GM21381 (cell line): Measurements from ENCODE around the gene DYRK1A.
"Not testable (repeated sequence)": the region's sequence is repeated elsewhere in the genome, so short reads cannot be mapped to it uniquely, and the experiment has no call there.

Source experiments
- ATAC-seq: cut with Tn5 transposase; IDR thresholded peaks from one replicate; pipeline ENCODE4 v1.9.1; 2021; ENCODE audit warnings: mild to moderate bottlenecking, moderate library complexity; ENCODE audit not compliant: unreplicated experiment

Gene DYRK1A

DNA sequence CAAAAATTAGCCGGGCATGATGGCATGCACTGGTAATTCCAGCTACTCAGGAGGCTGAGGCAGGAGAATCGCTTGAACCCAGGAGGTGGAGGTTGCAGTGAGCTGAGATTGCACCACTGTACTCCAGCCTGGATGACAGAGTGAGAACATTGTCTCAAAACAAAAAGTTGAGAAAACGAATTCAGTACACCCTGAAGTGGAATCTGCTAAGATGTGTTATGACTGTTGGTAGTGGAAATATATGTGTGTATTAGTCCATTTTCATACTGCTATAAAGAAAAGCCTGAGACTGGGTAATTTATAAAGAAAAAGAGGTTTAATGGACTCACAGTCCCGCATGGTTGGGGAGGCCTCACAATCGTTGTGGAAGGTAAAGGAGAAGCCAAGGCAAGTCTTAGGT is 158.4 kb downstream of the DYRK1A start:
- ATAC-seq: not testable (repeated sequence)

DNA sequence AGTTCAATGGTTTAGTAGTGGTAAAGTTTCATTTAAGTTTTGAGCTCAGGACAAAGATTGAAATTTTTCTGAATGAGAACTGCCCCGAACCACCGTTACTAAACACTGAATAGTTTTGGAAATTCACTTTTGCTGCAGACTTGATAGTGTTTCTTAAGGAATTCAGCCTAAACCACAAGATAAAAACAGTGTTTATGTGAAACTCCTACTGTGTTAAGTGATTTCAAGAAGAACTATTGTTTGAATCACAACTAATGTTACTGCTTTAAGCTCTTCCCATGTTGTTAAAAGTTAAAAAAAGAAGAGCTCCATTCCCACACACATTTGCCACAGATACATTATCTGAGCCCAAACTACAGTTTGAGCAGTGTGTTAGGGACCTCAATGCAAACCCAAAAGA is 159.2 kb downstream of the DYRK1A start:
- ATAC-seq: no peak

DNA sequence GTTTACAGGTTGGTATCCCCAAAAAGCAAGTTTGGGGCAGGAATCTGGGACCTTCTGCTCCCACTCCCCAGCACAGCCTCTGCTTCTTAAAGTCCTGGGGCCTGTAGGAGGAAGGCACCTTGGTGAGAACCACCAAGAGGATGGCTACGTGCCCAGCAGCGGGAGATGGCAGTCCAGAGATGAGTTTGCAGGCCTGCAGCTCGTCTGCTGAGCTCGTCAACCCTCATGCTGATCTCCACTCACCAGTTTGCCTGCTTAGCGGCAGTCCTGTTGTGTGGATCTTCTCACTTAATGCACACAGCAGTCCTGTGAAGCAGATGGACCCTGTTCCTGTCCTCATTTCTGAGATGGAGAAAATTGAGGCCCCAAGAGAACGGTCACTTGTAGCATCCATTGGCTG is 160.5 kb downstream of the DYRK1A start:
- ATAC-seq: no peak

DNA sequence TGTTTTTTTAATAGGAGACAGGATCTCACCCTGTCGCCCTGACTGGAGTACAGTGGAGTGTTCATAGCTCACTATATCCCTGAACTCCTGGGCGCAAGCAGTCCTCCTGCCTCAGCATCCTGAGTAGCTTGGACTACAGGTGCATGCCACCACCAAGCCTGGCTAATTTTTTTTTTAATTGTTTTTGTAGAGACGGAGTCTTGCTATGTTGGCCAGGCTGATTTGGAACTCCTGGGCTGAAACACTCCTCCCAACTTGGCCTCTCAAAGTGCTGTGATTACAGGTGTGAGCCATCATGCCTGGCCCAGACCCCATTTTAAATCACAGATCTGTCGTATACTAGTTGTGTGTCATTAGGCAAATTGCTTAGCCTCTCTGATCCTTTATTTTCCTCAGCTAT is 161.1 kb downstream of the DYRK1A start:
- ATAC-seq: no peak

DNA sequence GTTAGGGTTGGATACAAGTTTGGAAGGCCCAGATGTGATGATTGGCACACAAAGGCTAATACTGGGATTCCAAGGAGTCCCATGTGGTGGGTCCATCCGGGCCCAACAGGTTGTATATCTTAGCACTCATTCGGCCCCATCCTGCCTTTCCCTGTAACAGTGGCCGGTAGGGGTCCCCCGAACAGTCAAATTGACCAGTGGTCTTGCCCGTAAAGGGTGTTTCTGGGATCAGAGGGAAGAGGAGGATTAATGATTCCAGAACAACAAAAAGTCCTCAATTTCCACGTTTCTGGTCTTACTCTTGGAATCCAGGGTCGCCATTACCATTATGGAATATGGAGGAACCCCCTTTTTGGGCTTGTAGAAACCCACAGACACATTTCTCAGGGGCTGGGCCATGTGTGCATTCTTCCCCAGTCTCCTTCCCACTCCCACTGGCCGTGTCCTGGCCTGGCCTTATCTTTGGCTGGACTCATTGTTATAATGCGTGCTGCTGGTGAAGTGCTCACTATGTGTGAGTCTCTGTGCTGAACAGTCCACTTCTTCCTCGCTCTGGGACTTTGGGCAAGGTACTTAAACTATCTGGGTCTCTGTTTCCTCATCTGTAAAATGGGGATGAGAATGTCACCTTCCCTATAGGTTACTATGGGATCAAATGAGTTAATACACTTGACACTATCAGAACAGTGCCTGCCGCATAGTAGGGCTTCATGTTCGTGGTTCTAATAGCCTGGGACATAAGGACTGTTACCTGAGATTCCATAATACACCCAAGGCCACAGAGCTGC is 161.8 kb downstream of the DYRK1A start:
- ATAC-seq: no peak

DNA sequence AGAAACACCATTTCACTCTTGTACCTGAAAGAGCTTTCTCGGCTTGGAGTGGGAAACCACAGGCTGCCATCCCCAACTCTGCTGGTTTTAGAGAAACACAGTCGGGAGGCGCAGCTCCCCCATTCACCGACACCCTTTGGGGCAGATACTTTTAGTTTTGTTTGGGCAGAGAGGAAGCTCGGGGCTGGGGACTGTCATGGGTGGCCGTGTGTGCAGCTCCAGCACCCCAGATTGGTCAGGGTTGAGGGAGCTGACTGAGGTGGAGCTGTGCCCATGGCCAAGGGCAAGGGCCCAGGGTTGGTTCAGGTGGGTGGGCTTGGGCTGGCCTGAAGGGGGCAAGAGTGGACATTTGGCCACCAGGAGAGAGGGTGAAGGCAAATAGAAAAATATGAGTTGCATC is 163.1 kb downstream of the DYRK1A start:
- ATAC-seq: no peak

DNA sequence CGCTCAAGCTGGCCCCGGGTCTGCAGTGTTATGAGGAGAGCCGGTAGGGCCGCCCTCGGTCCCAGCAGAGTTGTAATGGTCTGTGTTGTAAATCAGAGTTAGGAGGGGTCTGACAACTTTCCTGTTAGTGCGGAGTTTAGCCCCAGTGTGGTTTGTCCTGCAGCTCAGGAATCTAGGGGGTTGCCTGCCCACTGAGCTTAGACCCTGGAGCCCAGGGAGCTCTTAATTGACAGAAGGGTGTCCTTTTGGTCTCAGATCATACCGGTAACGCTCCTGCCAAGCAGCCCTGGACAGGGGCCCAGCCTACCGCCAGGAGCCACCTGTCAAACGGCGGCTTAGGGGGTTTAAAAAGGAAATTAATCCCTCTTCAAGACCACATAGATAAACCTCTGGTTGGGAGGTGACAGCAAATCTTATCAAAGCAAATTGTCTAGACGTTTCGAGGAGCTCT is 164.4 kb downstream of the DYRK1A start:
- ATAC-seq: no peak

DNA sequence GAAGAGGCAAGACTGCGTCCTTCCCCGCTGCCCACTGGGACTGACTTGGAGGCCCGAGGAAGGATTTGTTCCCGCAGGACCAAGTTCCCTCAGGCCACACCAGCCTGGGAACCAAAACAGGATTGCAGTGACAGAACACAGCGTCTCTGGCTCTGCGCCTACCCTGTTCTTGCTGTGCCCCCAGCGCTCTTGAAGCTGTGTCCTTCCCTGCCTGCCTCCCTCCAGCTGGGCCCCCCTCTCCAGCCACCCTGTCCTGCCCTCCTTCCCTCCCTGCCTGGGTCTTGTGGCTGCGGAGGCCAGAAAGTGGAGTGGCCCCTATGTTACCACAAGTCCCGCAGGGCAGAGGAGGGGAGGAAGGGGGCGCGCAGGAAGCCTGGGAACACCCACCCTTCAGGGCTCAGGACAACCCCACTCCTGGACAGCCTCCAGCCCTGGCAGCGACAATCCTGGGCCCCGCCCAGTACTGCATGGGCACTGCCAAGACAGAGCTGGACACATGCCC is 164.9 kb downstream of the DYRK1A start:
- ATAC-seq: no peak

DNA sequence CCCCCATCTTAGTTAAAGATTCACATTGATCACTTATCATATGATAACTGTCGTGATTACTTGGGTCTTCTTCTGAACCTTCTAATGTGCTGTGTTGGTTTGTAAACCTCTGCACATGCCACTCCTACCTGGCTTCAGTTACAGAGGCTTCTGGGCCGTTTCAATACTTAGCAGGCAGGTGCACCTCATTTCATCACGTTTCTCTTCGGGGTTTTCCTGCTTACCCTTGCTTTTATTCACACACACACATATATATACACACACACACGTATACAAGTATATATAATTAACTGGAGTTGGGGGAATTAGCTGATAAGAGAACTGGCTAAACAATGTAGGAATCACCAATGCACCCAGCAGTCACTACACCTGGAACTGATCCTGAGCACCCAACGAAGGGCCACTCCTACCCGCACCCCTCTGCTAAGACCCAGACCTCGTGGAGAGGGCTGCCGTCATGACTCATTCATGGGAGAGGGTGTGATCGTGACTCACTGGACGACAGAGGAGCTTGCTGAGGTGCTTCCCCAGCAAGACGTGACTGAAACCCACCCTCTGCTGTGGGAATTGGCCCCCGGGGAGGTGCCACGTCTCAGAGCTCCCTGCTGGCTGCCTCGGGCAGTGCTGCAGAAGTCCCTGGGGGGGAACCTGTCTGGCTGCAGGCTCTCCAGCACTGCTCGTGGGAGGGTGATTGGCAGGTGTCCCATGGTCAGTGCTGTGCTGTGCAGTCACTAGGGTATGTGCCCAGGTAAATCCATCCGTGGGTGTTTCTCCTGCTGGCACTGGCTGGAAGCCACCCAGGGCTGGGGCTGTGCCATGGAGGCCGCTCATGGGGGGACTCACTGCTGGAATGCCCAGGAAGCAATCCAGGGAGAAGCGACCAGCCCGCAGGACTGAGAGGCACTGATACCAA is 166.6 kb downstream of the DYRK1A start:
- no peak for ATAC-seq

DNA sequence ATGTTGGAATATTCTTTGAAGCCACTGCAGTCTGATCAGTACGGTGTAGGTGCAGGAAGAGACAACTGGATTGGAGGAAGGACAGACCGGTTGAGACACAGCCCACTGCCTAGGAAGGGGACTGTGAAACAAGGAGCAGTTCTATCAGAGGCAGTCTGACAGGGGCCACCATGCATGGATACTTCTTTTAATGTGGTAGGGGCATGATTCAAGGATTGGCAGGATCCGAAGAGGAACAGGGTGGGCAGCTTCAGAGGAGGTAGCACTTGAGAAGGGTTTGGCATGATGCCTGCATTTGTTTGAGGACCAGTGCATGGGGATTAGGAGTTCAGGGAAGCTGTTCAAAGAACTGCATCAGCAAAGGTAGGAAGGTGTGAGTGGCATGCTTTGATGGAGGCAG is 167.9 kb downstream of the DYRK1A start:
- no peak for ATAC-seq

DNA sequence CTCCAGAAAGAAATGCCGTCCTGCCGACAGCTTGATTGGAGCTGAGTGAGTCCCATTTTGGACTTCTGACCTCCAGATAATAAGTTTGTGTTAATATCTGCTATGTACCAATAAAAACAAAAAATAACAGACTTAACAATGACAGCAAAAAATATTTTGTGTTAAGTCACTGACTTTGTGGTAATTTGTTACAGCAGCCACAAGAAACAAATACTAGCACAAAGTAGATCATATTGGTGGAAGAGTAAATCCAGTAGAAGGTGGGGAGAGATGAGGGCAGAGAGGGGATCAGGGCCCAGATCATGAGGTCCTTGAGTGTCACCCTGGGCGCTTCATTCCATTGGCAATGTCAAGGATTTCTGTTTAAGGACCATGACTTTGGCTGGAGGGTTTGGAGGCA is 168.6 kb downstream of the DYRK1A start:
- no peak for ATAC-seq

DNA sequence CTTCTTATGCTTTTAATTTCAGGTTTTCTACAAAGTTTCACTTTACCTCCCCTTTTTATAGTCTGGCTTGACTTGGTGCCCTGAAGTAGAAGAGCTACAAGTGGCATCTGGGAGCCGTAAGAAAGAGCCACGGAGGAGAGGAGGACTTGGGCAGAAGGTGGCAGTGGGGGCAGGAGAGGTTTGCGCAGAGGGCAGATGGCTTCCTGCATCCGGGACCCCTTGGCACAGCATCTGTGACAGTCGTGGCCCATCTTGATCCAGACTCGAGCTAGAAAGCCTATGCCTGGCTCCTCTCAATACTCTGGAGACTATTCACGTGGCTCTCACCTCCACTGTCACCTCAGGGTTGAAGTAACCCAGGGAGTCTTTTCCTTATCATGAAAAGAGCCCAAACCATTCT is 169.1 kb downstream of the DYRK1A start:
- no peak for ATAC-seq

DNA sequence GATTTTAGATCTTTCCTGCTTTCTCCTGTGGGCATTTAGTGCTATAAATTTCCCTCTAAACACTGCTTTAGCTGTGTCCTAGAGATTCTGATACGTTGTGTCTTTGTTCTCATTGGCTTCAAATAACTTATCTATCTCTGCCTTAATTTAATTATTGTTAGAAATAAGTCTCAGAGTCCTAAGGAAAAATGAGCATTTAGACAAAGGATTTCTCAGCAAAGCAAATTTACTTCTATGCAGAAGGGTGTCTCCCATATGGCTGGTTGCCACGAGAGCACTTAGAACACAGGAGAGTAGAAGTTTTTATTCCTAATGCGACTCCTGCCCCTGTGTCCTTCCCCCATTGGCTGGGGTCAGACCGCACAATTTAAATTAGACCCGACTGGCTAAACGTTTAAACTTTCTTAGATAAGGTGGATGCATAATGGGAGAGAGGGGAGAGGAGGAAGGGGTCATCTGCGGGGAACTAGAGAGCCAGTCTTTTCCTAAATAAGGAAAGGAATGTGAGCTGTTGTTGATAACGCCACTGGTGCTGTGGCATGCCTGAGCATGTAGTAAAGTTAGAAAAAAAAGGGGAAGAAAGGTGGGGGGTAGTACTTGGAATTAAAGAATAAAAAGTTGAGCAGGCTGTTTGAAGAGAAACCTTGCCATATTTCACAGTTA is 170.2 kb downstream of the DYRK1A start:
- no peak for ATAC-seq

DNA sequence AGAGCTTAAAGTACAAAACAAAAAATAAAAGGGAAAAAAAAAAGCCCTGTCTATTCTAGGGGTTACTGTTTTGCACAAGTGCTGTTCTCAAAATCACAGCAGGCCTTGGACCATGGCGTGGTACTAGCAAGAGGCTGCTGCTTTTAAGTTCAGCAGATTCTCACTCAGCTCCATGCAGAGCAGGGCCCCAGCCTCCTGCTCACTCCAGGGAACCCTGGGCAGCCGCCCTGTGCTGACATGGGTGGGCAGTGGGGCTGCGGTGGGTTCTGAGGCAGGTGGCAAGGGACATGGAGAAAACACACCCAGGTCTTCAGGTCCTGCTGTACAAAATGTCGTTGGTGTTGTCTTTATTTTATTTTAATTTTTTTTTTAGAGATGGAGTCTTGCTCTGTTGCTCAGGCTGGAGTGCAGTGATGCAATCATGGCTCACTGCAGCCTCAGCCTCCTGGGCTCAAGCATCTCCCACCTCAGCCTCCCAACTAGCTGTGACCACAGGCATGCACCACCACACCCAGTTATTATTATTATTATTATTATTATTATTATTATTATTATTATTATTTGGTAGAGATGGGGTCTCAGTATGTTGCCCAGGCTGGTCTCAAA is 170.9 kb downstream of the DYRK1A start:
- ATAC-seq: no peak

DNA sequence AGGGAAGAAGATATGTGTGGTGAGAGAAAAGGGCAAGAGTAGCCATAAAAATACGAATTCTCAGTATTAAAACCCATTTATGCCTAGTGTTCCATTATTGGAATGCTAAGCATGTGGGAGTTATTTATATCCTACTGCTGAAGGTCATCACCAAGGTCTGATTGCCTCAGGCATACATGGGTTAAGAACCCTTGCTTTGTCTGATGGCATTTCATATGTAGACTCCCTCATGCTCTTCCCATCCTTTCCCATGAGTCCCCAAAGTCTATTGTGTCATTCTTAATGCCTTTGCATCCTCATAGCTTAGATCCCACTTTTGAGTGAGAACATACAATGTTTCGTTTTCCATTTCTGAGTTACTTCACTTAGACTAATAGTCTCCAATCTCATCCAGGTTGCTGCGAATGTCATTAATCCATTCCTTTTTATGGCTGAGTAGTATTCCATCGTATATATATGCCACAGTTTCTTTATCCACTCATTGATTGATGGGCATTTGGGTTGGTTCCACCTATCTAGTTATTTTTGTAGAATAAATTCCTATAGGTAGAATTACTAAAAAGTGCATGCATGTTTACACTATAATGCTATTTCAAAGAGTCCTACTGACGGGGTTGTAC is 172.5 kb downstream of the DYRK1A start:
- ATAC-seq: no peak

DNA sequence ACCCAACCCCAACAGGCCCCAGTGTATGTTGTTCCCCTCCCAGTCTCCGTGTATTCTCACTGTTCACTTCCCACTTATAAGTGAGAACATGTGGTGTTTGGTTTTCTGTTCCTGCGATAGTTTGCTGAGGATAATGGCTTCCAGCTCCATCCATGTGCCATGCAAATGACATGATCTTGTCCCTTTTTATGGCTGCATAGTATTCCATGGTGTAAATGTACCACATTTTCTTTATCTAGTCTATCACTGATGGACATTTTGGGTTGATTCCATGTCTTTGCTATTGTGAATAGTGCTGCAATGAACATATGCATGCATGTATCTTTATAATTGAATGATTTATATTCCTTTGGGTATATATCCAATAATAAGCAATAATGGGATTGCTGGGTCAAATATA is 174.6 kb downstream of the DYRK1A start:
- ATAC-seq: not testable (repeated sequence)

DNA sequence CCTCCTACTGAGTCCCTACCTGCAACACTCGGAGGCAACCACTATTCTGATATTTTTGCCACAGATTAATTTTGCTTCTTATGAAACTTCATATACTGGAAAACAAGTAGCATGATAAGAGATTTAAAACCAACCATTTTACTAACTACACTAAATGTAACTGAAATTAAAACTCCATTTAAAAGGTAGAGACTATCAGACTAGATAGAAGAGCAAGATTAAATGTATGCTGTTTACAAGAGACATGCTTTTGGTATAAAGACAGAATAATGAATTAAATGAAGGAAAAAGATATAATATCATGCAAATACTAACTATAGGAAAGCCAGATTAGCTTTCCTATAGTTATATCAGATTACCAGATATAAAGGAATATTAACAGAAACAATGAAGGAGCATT is 175.9 kb downstream of the DYRK1A start:
- no peak for ATAC-seq

DNA sequence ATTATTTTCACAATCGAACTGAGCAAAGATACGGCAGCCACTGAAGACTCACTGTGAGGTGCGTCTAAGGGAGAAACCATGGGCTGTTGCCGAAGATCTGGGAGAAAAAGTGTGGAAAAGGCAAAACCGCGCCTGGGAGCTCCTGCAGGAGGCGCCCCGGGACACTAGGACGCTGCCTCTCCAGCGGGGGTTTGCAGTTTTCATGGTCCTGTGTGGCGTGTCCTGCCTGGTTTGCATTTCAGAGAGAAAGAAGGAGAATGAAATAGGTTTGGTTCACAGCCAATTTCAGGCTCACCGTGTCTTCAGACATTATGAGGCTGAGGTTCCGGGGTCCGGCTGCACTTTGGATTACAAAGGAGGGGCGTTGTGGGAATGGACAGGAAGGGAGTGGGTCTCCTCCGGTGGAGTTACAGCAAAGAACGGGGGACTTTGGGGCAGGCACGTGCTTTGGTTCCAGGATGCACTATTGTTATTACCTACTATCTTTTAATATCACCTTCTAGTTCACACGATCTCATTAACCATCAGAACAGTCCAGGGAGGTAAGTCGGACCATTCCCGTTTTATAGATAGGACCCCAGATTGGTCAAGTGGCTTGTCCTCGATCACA is 179.8 kb downstream of the DYRK1A start:
- ATAC-seq: no peak

DNA sequence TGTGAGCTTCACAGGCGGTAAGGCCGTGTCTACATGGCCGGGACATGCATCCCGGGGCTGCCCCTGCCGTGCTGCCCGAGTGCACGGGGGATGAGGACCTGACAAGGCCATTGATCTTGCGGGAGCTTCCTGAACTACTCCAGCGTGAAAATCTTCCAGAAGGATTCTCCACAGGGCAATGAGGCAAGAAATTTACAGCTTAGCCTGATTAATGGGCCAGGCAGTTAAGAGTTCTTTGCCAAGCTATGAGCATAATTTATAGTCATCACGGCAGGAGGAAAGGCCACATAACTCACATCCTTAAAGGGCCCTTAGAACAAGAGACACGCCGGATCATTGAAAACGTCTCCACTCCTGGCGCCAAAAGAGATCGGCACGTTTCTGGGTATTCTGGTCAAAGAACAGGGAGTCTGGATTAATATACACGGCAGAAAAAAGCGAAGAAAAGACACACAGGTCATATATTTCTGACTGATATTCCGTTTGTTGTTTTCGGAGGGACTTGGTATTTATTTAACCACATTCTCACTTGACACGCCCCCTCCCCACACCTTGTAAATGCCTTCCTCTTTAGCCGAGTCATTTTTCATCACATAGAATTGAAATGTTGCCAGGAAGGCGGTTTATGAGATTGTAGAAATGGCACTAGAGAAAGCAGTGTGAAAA is 180.5 kb downstream of the DYRK1A start:
- no peak for ATAC-seq
